ENCODE results near the gene SEMA5B.

SEMA5B gene

GRCh38 chr3:122862381-122862780 lies 165.2 kb downstream of the SEMA5B start:
- Histone ChIP-seq H3K4me1 (ENCODE audit: control insufficient read depth, insufficient read depth, low read length) (no peaks in the 10 kb centered on the region), H3K9me3 (ENCODE audit: control insufficient read depth, insufficient read depth, low read length) (no peaks in the 10 kb centered on the region), H3K27ac (ENCODE audit: low read depth, low read length) (no peak overlapping the region), H3K9ac (ENCODE audit: low read depth, low read length) (no peak overlapping the region), H3K27me3 (ENCODE audit: control insufficient read depth, insufficient read depth, low read length) (no peaks in the 10 kb centered on the region), H3K36me3 (ENCODE audit: control insufficient read depth, insufficient read depth, low read length) (no peaks in the 10 kb centered on the region), H3K4me3 (ENCODE audit: low read depth, low read length) (no peak overlapping the region)

Data from HUES48 (cell line).